ENCODE results near the gene FUT8.

DNA sequence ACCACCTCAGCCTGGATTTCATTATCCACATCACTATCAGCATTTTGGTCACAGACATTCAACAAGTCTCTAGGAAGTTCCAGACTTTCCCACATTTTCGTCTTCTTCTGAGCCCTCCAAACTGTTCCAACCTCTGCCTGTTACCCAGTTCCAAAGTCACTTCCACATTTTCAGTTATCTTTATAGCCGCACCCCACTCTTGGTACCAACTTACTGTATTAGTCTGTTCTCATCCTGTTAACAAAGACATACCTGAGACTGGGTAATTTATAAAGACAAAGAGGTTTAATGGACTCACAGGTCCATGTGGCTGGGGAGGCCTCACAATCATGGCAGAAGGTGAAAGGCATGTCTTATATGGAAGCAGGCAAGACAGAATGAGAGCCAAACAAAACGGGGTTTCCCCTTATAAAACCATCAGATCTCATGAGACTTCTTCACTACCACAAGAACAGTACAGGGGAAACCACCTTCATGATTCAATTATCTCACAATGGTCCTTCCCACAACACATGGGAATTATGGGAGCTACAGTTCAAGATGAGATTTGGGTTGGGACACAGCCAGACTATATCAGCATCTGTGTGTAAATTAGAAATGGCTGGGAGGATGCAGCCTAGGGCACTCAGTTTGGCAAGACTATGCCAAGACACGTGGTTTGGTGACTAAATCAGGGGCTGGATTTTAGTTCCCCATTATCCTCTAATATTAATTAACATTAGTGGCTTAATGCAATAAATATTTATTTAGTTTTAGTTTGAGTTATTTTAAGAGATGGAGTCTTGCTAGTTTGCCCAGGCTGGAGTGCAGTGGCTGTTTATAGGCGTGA, 16.2 kb upstream of the FUT8 start:
- TF ChIP-seq, protein P1, sequence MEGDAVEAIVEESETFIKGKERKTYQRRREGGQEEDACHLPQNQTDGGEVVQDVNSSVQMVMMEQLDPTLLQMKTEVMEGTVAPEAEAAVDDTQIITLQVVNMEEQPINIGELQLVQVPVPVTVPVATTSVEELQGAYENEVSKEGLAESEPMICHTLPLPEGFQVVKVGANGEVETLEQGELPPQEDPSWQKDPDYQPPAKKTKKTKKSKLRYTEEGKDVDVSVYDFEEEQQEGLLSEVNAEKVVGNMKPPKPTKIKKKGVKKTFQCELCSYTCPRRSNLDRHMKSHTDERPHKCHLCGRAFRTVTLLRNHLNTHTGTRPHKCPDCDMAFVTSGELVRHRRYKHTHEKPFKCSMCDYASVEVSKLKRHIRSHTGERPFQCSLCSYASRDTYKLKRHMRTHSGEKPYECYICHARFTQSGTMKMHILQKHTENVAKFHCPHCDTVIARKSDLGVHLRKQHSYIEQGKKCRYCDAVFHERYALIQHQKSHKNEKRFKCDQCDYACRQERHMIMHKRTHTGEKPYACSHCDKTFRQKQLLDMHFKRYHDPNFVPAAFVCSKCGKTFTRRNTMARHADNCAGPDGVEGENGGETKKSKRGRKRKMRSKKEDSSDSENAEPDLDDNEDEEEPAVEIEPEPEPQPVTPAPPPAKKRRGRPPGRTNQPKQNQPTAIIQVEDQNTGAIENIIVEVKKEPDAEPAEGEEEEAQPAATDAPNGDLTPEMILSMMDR (IDR thresholded peaks at IDR 0.05) = no peak
- TF ChIP-seq POLR2A (IDR thresholded peaks at IDR 0.05) = no peak
- TF ChIP-seq EP300 (IDR thresholded peaks at IDR 0.05) = no peak
